Activated CD8-positive, alpha-beta memory T cell treated with anti-CD3 and anti-CD28 coated beads for 4 hours (primary cell): Measurements from ENCODE around the gene SUGCT.
"Not testable (repeated sequence)": the region's sequence is repeated elsewhere in the genome, so short reads cannot be mapped to it uniquely, and the experiment has no call there.

ENCODE experiments used
- DNase-seq, 2 donors: peaks; one replicate each; pipeline ENCODE4 v3.0.0-alpha.2; 2020; ENCODE audit warnings: low read depth in 2 of 2

Gene SUGCT

DNA sequence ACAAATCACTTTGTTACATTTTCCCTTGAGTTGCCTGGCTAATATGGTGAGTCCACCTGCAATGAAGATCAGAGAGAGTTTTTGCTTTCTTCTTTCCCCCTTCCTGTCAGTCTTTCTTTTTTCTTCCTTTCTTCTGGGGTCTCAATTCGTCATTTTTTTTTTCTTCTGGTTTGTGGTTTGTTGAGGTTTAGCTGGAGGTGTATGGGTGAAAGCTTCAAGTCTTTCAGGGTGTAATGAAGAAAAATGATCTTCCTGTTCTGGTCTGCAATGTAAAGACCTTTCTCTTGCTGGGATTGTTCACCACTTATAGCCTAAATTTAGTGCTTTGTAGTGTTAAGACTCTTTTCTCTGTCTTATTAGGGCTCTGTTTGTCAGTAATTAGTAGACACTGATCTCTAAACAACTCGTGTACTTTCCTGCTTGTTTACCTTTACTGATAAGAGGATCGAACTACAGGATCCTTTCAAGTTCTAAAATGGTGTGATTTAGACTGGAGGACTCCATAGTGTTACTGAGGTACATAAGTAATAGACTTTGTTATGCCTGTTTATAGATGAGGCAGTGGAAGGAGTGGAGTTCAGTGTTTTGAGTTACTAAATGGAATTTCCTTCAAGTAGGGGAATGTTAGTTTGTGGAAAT lies 129.1 kb downstream of the SUGCT start:
- DNase-seq, result no peak

DNA sequence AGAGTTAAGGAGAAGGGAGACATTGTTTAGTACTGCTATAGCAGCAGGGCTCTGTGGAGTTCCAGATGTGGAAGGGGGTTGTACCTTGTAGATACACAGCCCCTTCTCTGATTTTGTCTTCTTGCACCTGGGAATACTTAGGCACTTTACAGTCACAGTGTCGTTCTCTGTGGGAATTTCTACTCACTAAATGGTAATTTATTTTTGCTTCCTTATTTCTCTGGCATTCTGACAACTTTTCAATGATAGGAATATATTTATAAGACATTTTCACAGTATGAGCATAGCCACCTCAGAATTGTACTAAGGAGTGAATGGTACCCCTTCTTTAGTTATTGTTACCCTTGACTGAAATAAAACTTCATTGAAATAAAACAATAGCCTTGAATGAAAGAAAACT lies 132.8 kb downstream of the SUGCT start:
- no peak for DNase-seq

DNA sequence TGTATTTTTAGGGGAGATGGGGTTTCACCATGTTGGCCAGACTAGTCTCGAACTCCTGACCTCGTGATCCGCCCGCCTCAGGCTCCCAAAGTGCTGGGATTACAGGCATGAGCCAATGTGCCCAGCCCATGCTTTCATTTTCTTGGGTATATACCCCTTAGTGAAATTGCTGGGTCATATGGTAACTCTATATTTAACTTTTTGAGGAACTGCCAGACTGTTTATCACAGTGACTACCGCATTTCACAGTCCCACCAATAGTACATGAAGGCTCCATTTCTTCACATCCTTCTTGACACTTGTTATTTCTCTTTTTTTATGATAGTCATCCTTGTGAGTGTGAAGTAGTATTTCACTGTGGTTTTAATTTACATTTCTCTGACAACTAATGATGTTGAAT lies 134.0 kb downstream of the SUGCT start:
- not testable (repeated sequence) for DNase-seq

DNA sequence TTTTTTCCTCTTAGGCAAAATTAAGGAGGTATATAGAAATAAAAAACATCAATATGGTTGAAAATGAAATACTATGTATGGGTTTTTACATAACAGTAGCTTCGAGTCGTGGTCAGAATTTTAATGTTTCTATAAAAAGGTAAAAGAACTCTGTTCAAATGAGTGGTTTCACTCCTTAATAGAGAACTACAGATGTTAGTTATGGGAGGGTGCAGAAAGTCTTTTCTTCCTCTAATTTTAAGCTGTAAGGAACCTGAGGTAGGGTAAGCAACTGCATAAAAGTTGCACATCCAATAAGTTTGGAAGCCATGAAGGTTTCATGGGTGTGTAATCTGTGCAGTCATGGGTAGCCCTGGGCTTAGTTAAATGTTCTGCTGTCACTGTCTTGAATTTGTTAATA lies 141.3 kb downstream of the SUGCT start:
- no peak for DNase-seq

DNA sequence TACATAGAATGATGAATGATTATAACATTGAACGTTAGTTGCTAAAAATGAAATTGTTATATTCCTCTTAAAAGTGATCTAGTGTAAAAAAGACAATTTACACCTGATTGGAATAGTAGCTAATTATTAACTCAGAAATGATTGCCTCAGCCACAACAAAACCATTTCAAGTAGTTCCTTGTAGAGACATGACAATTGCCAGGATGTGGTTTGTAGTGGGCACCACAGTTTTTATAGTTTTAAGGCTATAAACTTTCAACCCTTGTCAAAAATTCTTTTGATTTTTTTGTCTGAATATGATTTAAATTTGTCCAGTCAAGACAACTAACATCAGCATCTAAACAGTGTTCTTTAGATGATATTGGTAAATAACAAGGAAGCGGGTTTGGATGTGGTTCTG lies 145.2 kb downstream of the SUGCT start:
- DNase-seq, result no peak

DNA sequence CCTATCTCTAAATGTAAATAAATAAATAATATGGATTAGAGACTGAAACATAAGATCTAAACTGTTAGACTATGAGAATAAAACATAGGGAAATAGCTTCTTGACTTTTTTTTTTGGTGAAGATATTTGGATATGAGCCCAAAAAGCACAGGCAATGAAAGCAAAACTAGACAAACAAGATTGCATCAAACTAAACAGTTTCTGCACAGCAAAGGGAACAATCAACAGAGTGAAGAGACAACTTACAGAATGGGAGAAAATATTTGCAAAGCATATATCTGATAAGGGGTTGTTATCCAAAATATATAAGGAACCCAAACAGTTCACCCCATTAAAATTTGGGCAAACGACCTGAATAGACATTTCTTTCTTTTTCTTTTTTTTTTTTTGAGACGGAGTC lies 148.1 kb downstream of the SUGCT start:
- DNase-seq, result no peak

DNA sequence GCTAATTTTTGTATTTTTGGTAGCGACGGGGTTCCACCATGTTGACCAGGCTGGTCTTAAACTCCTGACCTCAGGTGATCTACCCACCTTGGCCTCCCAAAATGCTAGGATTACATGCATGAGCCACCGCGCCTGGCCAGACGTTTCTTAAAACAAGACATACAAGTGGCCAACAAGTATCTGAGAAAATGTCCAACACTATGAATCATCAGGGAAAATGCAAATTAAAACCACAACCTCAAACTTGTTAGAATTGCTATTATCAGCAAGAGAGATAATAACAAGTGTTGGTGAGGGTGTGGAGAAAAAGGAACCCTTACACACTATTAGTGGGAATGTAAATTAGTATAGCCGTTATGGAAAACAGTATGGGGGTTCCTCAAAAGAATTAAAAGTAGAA lies 148.6 kb downstream of the SUGCT start:
- no peak for DNase-seq

DNA sequence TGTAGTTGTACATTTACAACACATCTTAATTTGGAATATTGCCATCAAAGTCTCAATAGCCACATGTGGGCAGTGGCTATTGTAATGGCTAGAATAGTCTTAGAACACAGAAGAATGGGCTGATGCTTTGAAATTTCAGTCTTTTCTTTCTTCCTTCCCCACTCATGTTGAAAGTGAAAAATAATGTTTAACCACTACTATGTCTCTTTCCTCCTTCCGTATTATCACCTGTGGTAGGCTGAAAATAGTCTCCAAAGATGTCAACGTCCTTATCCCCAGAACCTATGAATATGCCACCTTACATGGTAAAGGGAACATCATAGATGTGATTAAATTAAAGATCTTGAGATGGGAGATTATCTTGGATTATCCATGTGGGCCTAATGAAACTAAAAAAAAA lies 154.0 kb downstream of the SUGCT start:
- DNase-seq, result no peak

DNA sequence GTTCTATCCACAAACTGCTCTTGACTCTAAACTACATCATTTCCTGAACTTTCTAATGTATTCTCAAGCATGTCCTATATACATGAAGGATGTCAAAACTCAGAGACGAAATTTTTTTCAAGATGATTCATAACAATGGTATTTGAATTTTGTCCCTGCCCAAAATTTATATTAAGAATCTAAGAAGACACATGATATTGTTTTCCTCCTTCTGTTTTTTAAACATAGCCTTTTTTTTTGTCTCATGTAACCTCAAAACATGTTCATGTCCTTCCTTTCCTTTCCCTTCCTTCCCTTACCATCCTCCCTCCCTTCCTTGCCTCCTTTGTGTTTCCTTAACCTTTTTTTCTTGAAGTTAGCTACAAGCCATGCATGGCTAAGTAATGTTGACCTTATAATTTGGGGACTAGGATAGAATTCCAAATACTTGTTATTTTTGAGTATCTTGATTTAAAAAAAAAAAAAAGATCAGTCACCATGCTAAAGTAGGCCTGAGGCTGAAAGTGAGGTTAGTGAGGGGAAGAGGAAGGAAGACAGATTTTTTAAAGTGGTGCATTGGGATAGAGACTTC lies 163.0 kb downstream of the SUGCT start:
- DNase-seq, result no peak

DNA sequence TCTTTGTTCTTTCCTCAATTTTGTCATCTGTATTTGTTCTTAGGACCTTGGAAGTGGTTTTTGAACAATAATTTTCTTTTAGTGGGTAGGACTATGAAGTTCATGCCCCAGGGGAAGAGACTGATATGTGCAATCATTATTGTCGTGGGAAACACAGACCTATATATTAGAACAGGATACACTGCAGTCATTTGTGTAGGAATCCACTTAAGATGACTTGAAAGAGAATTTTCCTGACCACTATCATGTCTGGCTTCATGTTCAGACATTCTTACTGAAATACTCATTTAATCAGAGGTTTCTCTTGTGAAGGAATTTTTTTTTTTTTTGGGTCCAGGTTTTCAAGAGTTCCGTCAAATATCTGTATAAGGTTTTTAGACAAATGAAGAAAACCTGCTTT lies 163.6 kb downstream of the SUGCT start:
- no peak for DNase-seq

DNA sequence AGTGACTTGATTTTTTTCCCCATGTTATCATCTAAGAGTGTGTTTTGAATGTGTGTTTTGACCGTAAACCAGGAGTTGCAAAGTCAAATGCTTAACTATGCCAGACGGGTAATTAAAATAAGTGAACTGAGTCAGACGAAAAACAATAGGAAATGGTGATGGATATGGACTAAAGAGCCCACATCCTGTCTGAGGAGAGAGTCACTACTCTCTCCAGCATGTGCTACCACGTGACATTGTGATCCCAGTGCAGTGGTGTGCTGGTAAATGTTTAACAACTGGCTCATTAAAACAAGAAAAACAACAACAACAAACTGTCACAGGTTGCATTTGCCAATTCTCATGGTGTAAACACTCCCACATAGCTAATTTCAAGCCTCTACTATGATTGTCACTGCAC lies 164.3 kb downstream of the SUGCT start:
- no peak for DNase-seq

DNA sequence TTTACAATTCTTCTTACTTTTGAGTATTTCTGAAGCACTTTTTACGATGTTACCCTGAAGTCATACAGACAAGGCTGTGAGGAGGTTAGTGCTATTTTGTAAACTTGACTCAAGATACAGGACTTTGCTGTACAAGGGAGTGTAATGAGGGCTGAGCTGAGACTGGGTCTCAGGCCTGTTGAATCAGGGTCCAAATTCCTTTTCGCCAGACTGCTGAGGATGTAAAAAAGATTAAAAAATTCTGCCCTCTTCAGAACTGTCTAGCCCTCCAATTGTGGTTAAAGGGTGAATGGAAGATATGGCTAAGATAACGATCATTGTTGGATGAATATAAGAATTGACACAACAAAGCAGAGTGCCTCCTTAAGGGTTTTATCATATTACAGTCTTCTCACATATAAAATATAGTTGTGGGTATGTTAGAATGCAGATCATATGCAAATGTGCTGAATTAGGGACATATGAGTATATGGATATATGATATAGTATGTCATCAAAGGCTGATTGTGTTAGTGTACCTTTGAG lies 165.4 kb downstream of the SUGCT start:
- no peak for DNase-seq

DNA sequence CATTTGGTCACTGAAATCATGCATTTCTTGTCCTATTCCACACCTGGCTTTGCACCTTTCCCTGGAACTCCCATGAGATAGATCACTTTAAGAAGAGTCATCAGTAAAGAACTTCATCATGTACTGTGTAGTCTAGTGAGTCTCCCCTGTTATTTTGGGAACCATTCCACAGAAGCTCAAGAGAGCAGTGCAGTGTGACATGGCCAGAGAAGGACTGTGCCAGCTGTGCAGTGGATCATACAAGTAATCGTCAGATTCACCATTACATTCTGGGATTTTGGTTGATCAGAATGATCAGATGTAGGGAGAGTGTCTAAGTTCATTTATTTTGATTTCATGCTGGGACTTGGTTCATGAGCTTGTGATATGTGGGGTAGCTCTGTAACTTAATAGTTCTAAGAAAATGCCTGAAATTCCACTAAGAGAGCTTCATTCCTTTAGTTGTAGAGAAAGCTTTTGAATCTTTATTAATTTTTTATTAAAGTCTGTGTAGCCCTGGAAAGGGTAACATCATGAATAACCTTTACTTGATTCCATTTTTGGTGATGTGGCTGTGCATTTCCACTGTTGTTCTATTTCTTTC lies 166.8 kb downstream of the SUGCT start:
- no peak for DNase-seq

DNA sequence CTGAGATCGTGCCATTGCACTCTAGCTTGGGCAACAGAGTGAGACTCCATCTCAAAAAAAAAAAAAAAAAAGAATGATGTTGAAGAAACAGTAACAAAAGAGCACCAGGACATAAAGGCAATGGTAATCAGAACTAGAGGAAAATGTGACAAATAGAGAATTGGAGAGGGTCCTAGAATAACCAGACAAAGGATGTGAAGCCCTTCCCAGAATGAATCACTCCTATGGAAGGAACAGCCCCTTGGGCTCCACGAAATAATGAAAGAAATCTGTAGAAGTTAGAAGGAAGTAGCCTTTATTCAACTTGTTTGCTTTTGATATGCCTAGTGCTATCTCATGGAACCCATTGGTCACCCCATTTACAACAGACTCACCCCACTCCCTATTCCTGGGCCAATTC lies 169.2 kb downstream of the SUGCT start:
- no peak for DNase-seq

DNA sequence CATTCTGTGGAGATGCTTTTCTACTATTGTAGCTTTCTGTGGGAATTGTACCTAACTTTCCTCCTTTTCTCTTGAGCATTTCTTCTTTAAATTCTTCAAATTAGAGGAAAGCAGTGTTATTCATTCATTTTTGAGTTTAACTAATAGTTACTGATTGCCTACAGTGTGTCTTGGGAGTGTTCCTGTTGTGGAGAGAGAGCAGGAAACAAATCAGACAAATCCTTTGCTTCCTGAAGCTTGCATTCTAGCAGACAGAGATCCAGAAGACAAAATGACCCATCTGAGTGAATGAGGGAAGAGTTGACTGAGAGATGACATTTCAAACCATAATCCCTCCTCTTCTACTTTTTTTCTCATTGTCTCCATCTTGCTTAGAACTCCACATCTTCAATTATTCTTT lies 170.4 kb downstream of the SUGCT start:
- no peak for DNase-seq

DNA sequence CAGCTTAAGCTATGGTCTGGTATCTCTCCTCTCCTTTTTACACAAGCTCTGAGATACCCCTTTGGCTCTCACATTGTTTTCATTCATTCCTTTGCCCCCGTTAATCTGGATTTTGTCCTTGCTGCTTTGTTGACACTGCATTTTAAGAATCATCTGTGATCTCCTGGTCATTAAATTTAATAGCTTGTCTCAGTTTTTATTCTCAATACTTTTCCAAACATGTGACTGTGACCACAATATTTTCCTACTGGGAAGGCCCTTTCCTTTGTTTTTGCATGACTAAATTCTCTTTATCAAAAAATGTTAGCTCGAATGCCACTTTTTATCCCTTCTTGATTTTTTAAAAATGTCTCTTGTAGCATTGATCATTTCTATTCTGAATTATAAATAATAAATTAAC lies 171.2 kb downstream of the SUGCT start:
- no peak for DNase-seq

DNA sequence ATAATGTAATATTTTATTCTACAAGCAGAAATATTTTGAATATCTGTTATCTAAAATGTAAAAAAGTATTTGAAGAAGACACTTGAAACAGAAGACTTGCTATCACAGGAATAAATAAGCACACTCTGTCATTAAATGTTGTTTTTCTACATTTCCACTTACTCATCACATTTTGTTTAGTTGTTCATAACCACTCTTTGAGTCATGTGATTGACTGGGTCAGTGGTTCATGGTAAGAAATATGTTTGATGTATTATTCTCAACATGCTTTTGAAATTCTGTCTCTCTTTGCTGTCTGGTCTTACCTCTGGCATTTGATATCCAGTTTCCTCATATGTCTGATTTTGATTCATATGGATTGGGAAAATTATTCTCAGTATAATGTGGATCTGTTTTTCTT lies 171.8 kb downstream of the SUGCT start:
- DNase-seq, result no peak

DNA sequence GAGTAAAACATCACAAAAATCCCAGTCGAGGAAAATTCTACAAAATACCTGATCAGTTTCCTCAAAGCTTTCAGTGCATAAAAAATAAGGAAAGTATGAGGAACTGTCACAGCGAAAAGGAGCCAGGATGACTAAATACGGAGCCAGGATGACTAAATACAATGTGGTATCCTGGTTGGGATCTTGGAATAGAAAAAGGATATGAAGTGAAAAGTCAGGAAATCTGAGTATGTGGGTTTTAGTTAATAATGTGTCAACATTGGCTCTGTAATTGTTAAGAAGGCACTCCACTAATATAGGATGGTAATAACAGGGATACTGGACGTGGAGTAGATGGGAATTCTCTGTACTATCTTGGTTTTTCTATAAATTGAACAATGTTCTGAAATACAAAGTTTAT lies 175.5 kb downstream of the SUGCT start:
- DNase-seq, result no peak

DNA sequence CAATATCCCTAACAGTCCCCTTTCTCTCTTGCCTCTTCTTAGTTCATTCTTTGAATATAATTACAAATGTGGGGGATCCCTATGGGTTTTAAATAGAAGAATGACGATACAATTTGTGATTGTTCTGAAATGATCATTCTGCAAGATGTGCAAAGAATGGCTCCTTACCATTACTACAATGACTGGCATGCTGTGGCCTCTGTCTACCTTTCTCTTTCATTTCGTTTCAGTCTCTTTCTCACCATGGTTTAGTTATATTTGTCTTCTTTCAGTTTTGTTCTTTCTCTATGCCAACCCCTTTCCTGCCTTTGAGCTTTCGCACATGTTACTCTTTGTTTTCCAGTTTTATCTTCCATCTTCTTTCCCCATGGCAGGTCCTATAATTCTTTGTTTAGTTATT lies 176.5 kb downstream of the SUGCT start:
- DNase-seq, result no peak

DNA sequence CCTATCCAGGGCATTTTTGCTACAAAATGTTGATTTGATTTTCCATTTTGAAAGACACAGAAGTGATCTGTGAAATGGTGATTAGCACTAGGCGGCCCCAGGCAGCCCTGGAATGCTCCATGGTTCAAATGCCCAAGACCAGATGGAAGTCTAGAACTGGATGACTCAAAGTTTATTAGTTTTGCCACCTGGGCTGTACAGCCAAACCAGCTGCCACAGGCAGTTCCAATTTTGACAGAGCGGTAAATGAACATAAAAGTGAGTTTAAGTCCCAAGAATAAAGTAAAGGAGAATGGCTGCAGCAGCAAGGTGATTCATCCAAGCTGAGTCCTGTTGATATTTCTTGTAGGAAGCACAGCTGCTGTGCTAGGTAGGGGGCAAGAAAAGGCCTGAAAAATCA lies 180.5 kb downstream of the SUGCT start:
- DNase-seq, result no peak

DNA sequence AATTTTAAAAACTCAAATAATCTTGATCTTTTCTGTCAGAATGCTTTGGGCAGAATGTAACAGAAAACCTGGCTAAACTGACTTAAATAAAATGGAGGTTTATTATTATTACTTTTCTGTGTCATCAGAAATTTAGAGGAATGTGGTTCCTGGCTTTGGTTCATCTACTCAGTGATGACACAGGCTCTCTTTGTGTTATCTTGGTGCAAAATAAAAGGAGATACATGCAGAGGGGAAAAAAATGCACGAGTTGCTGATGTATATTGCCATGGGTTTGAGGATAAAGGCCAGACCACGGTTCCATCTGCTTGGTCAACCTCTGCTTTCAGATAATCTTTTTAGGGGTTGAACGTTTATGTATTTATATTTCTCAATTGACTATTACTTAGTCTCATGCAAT lies 181.4 kb downstream of the SUGCT start:
- no peak for DNase-seq

DNA sequence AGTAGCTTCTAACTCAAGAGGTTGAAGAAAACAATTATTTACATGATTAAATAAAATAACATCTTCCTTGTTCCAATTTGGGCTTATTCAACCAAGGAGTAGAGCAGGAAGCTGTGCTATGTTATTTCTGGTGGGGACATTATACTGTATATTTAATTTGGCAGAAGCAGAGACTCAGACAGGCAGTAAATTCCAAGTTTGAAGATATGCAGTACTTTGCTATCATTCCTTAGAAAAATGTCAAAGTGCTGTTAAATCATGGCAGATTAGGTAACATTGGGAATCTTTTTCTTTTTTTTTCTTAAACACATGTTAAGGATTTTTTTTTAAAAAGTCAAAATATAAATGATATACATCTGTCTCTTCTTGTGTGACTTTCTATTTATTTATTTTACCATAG lies 190.1 kb downstream of the SUGCT start:
- DNase-seq, result no peak

DNA sequence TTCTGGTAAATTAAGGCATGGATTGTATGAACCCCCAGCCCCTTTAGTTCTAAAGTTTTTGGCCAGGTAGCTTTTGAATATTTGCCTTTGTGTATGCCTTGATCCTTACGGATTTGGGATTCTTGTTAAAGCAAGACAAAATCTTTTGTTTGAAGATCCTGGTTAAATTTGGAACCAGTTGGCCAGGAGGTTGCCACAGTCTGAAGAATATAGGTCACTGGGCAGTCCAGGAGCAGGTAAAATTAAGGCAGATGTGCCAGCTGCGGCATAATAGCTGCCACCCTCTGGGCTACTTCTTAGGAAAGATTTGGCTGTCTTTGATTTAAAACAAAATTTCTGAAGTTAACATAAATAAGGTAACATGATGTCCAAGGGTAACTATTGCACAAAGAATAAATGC lies 192.3 kb downstream of the SUGCT start:
- no peak for DNase-seq

DNA sequence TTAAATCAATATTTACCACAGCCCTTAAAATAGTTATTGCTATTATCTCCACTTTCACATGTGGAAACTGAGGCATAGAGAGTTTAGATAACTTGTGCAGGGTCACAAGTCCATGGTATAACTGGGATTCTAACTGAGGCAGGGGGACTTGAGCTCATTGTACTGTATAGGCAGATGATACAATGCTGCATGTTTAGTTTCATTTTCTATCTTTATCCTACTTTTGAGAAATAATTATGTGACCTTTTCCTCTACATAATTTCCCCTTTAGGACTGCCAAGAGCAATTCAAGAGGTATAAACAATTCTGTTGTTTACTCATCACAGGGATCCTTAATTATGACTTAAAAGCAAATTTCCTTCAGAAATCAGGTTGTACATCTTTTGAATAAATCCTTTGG lies 193.1 kb downstream of the SUGCT start:
- no peak for DNase-seq
